ENCODE results near the gene ALPK1. TPM values are rescaled to one million over a fixed set of nuclear protein-coding genes. Genes with fewer than 3 reads are reported as not detected.

Gene ALPK1
- total and polyA plus RNA-seq, 8 donors = 4.8 to 18.1 (median 6.5) TPM

- H3K4me1 ChIP-seq = no peaks in the 10 kb centered on the region
- FAIRE-seq = no peak
- WGBS, 2 donors = 90 to 94% methylated on average over 4 of the region's 4 CpGs
Measured at GRCh38 chr4:112402098-112402497, 104.9 kb downstream of the ALPK1 start.

GRCh38 chr4:112403101-112403945 lies 106.2 kb downstream of the ALPK1 start:
- 76 to 77% methylated on average over 11 of the region's 11 CpGs for WGBS, 2 donors
- intact Hi-C loops (cut with DNase I) = no loop called here
- FAIRE-seq = no peak

More at GRCh38 chr4:112402098-112402497, 104.9 kb downstream of the ALPK1 start:
- no peaks in the 10 kb centered on the region for H3K27me3 ChIP-seq
- H3K36me3 ChIP-seq = no peaks in the 10 kb centered on the region
- no peak for TF ChIP-seq CTCF (IDR thresholded peaks at IDR 0.05)
- H3K27ac ChIP-seq = no peak overlapping the region
- no peaks in the 10 kb centered on the region for H3K9me3 ChIP-seq
- H3K4me3 ChIP-seq = no peak overlapping the region
- ATAC-seq (no peak), DNase-seq (no peak)
- intact Hi-C loops (cut with DNase I) = no loop called here

GRCh38 chr4:112410364-112410763 lies 113.2 kb downstream of the ALPK1 start:
- no peak for FAIRE-seq
- intact Hi-C loops (cut with DNase I) = no loop called here
- no peaks in the 10 kb centered on the region for H3K9me3 ChIP-seq
- H3K36me3 ChIP-seq = no peaks in the 10 kb centered on the region
- no peak for TF ChIP-seq CTCF (IDR thresholded peaks at IDR 0.05)
- no peak for DNase-seq
- no peak for ATAC-seq
- no peaks in the 10 kb centered on the region for H3K4me1 ChIP-seq
- no peak overlapping the region for H3K27ac ChIP-seq
- no peak overlapping the region for H3K4me3 ChIP-seq
- WGBS, 2 donors = 77 to 81% methylated on average over 2 of the region's 2 CpGs
- H3K27me3 ChIP-seq = no peaks in the 10 kb centered on the region

More at GRCh38 chr4:112403101-112403945, 106.2 kb downstream of the ALPK1 start:
- H3K27me3 ChIP-seq = no peaks in the 10 kb centered on the region
- ATAC-seq (no peak), DNase-seq (no peak)
- H3K36me3 ChIP-seq = no peaks in the 10 kb centered on the region
- H3K9me3 ChIP-seq = no peaks in the 10 kb centered on the region
- H3K4me3 ChIP-seq = no peak overlapping the region
- TF ChIP-seq CTCF (IDR thresholded peaks at IDR 0.05) = no peak
- H3K27ac ChIP-seq = no peak overlapping the region
- no peaks in the 10 kb centered on the region for H3K4me1 ChIP-seq

GRCh38 chr4:112410804-112411203 lies 113.6 kb downstream of the ALPK1 start:
- no peaks in the 10 kb centered on the region for H3K27me3 ChIP-seq
- 88 to 90% methylated on average over 7 of the region's 7 CpGs for WGBS, 2 donors
- FAIRE-seq (peak; percentile 39), ATAC-seq (no peak), DNase-seq (no peak)
- H3K27ac ChIP-seq = no peak overlapping the region
- H3K4me1 ChIP-seq = no peaks in the 10 kb centered on the region
- intact Hi-C loops (cut with DNase I) = no loop called here
- no peak overlapping the region for H3K4me3 ChIP-seq
- H3K36me3 ChIP-seq = no peaks in the 10 kb centered on the region
- TF ChIP-seq CTCF (IDR thresholded peaks at IDR 0.05) = no peak
- H3K9me3 ChIP-seq = no peaks in the 10 kb centered on the region
